HG03066 (cell line): ENCODE results near the gene GTPBP3.

Experiments
- ATAC-seq: cut with Tn5 transposase; IDR thresholded peaks from one replicate; pipeline ENCODE4 v1.9.1; 2021; ENCODE audit warnings: low read depth; ENCODE audit not compliant: unreplicated experiment

The GTPBP3 gene

GRCh38 chr19:17380426-17381138 lies 43.2 kb downstream of the GTPBP3 start:
- ATAC-seq = no peak

- no peak for ATAC-seq
Measured at GRCh38 chr19:17385878-17386611, 48.7 kb downstream of the GTPBP3 start.

GRCh38 chr19:17389288-17389687 lies 51.9 kb downstream of the GTPBP3 start:
- ATAC-seq = no peak

- no peak for ATAC-seq
Measured at GRCh38 chr19:17389957-17390664, 52.8 kb downstream of the GTPBP3 start.

- peak; percentile 86 for ATAC-seq
Measured at GRCh38 chr19:17390665-17391370, 53.5 kb downstream of the GTPBP3 start.

GRCh38 chr19:17391371-17392151 lies 54.2 kb downstream of the GTPBP3 start:
- ATAC-seq = no peak
